Fibroblast of lung (primary cell): Measurements from ENCODE around the gene CTSC. TPM values are rescaled to one million over a fixed set of nuclear protein-coding genes. Genes with fewer than 3 reads are reported as not detected.
A peak's percentile ranks its signal among the peaks of the same experiment; 100 is the strongest.

Source experiments
- DNase-seq, 2 donors: peaks; one replicate each; pipeline versions ENCODE4 v3.0.0 to v3.0.0-alpha.2; 2010; ENCODE audit warnings: low read depth in 2 of 2
- H2AFZ ChIP-seq: 2 replicates; pipeline ENCODE4 v1.5.1; 2012; ENCODE audit warnings: low read length, control low read depth, inconsistent platforms
- H3K27ac ChIP-seq: 2 replicates; pipeline ENCODE4 v1.5.1; 2011; ENCODE audit warnings: low read length, control low read depth; ENCODE audit not compliant: insufficient read depth
- H3K27me3 ChIP-seq: 2 replicates; pipeline ENCODE4 v1.5.1; 2011; ENCODE audit warnings: mild to moderate bottlenecking, low read length; ENCODE audit not compliant: control insufficient read depth, insufficient read depth
- H3K36me3 ChIP-seq: 2 replicates; pipeline ENCODE4 v1.5.1; 2011; ENCODE audit warnings: low read length; ENCODE audit not compliant: control insufficient read depth, insufficient read depth
- H3K4me1 ChIP-seq: 2 replicates; pipeline ENCODE4 v1.5.1; 2011; ENCODE audit warnings: low read length; ENCODE audit not compliant: control insufficient read depth, insufficient read depth; ENCODE audit errors: extremely low read depth
- H3K4me2 ChIP-seq: 2 replicates; pipeline ENCODE4 v1.5.1; 2011; ENCODE audit warnings: low read length, control low read depth; ENCODE audit not compliant: insufficient read depth; ENCODE audit errors: extremely low read depth
- H3K4me3 ChIP-seq, 4 experiments: fragments of 200-600 bp in 1 of 4; sonication (generic) in 1 of 4; replicated peaks in 1 of 4; 2 replicates each; pipeline ENCODE4 v1.5.1; 2011 to 2016; ENCODE audit warnings: low read length in 4 of 4, low read depth in 3 of 4, mild to moderate bottlenecking in 3 of 4, control low read depth in 2 of 4, inconsistent platforms in 1 of 4, mixed read lengths in 1 of 4; ENCODE audit not compliant: insufficient read depth in 1 of 4; ENCODE audit errors: control extremely low read depth in 1 of 4
- H3K79me2 ChIP-seq: 2 replicates; pipeline ENCODE4 v1.5.1; 2012; ENCODE audit warnings: mild to moderate bottlenecking, low read length, inconsistent platforms; ENCODE audit not compliant: control insufficient read depth, insufficient read depth
- H3K9ac ChIP-seq: 2 replicates; pipeline ENCODE4 v1.5.1; 2011; ENCODE audit warnings: mild to moderate bottlenecking, low read length, control low read depth; ENCODE audit not compliant: insufficient read depth
- H3K9me3 ChIP-seq: 2 replicates; pipeline ENCODE4 v1.5.1; 2012; ENCODE audit warnings: low read depth, low read length; ENCODE audit not compliant: control insufficient read depth, insufficient read depth
- H4K20me1 ChIP-seq: 2 replicates; pipeline ENCODE4 v1.5.1; 2011; ENCODE audit warnings: low read length; ENCODE audit not compliant: control insufficient read depth, insufficient read depth; ENCODE audit errors: extremely low read depth
- EZH2 ChIP-seq: IDR thresholded peaks from 2 replicates; pipeline ENCODE4 v1.5.1; 2012; ENCODE audit warnings: low read length, control low read depth, mild to moderate bottlenecking; ENCODE audit errors: missing control alignments
- polyA plus RNA-seq, 2 donors: library from polyadenylated mRNA; depleted of rRNA in 1 of 2; stranded (reverse) in 1 of 2; unstranded in 1 of 2; fragments of >200 nt; gene quantifications; 2 replicates each; pipeline ENCODE4 v1.2.1, GENCODE V29; 2011 to 2012; ENCODE audit warnings: missing spikeins in 1 of 2
- total RNA-seq: library from RNA; depleted of rRNA; stranded (reverse); fragments of >200 nt; gene quantifications from 2 replicates; pipeline ENCODE4 v1.2.1, GENCODE V29; 2014
- TF ChIP-seq, protein P1 (sequence below), 2 donors: IDR thresholded peaks in 1 of 2; conservative IDR thresholded peaks in 1 of 2; 1 replicate in 1 of 2; 2 replicates in 1 of 2; pipeline ENCODE4 v1.5.1; 2011 to 2012; ENCODE audit warnings: low read length in 2 of 2, control low read depth in 1 of 2, inconsistent platforms in 1 of 2, low read depth in 1 of 2, mild to moderate bottlenecking in 1 of 2

CTSC gene
- total and polyA plus RNA-seq, 2 donors (not counting 1 experiment from before 2014, with no cell fraction given): 75.8 to 593 TPM

DNA sequence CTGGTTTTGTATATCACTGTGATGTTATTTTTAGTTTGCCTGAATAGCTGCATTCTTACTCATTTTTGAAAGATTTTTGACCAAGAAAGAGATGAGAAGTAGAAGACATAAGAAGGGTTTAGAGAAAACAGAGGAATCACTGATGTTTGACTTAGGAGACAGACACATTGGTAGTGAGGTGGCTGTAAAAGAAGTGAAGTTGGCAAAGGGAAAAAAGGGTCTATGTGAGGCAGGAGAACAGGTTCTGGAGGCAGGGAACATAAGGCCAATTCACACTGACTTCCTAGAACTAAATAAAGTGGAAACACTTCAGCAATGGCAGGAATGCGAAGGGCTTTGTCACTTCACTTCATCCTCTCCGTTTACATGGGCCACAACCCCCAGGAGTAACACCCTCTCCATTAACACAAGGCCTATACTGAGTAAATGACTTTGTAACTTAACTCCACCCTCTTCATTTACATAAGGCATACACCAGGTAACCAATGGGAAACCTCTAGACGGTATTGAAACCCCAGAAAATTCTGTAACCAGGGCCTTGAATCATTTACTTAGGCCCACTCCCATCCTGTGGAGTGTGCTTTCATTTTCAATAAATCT lies 36.5 kb downstream of the CTSC start:
- H2AFZ ChIP-seq: no peak overlapping the region
- no peaks in the 10 kb centered on the region for H3K79me2 ChIP-seq
- no peaks in the 10 kb centered on the region for H3K9me3 ChIP-seq
- no peak overlapping the region for H3K4me3 ChIP-seq
- no peak overlapping the region for H3K9ac ChIP-seq
- no peak overlapping the region for H3K4me2 ChIP-seq
- H3K27ac ChIP-seq: no peak overlapping the region
- no peaks in the 10 kb centered on the region for H3K27me3 ChIP-seq
- no peaks in the 10 kb centered on the region for H3K36me3 ChIP-seq
- DNase-seq: no peak
- H4K20me1 ChIP-seq: no peaks in the 10 kb centered on the region
- TF ChIP-seq EZH2: no peak
- TF ChIP-seq, protein P1, sequence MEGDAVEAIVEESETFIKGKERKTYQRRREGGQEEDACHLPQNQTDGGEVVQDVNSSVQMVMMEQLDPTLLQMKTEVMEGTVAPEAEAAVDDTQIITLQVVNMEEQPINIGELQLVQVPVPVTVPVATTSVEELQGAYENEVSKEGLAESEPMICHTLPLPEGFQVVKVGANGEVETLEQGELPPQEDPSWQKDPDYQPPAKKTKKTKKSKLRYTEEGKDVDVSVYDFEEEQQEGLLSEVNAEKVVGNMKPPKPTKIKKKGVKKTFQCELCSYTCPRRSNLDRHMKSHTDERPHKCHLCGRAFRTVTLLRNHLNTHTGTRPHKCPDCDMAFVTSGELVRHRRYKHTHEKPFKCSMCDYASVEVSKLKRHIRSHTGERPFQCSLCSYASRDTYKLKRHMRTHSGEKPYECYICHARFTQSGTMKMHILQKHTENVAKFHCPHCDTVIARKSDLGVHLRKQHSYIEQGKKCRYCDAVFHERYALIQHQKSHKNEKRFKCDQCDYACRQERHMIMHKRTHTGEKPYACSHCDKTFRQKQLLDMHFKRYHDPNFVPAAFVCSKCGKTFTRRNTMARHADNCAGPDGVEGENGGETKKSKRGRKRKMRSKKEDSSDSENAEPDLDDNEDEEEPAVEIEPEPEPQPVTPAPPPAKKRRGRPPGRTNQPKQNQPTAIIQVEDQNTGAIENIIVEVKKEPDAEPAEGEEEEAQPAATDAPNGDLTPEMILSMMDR (conservative IDR thresholded peaks at IDR 0.05 in 1 of 2, IDR thresholded peaks at IDR 0.05 in 1 of 2; ENCODE audit: low read depth in 1 of 2, low read length in 2 of 2): no peak
- no peaks in the 10 kb centered on the region for H3K4me1 ChIP-seq

DNA sequence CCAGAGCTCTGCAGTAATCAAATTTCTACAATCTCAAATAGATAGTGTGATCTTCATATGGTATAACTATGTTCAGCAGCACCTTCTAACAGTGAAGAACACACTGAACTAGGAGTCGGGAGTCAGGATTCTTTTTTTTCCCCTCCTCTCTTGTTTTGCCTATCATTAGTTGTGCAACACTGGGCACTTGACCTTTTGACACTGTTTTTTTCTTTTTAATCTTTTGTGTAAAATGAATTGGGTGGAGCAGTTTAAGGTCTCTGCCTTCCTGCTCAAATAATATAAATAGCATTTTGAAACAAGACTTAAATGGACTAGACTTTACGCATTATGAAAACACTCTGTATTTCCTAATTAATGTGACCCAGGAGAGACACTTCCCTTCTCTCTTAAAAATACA lies 39.7 kb downstream of the CTSC start:
- Histone ChIP-seq H3K4me2 (no peak overlapping the region), H3K4me3 (no peak overlapping the region), H3K9ac (no peak overlapping the region), H3K36me3 (no peaks in the 10 kb centered on the region), H4K20me1 (no peaks in the 10 kb centered on the region), H3K27ac (no peak overlapping the region), H3K79me2 (no peaks in the 10 kb centered on the region), H2AFZ (no peak overlapping the region), H3K4me1 (no peaks in the 10 kb centered on the region), H3K27me3 (no peaks in the 10 kb centered on the region), H3K9me3 (no peaks in the 10 kb centered on the region)
- no peak for DNase-seq
- TF ChIP-seq, protein P1 (conservative IDR thresholded peaks at IDR 0.05 in 1 of 2, IDR thresholded peaks at IDR 0.05 in 1 of 2; ENCODE audit: low read depth in 1 of 2, low read length in 2 of 2): no peak
- TF ChIP-seq EZH2: no peak

DNA sequence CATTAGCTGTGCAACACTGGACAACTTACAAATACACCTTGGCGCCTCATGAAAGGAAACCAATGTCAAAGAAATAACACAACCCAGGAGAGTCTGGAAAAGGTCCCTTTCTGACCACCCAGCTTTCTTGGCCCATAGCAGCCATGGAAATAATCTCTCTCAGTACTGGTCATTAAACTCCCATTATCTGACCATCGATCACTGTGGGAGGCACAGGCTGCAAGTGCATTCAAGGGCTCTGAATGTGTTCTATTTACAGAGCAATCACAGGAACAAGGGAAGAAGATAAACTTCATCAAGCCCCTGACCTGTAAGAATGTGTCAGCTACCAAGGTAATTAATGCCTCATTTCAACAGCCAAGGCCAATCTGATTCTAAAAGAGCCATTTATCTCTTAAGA lies 40.1 kb downstream of the CTSC start:
- H3K79me2 ChIP-seq: no peaks in the 10 kb centered on the region
- no peak overlapping the region for H3K4me2 ChIP-seq
- H3K27me3 ChIP-seq: no peaks in the 10 kb centered on the region
- no peak overlapping the region for H3K27ac ChIP-seq
- H3K9ac ChIP-seq: no peak overlapping the region
- no peaks in the 10 kb centered on the region for H4K20me1 ChIP-seq
- no peaks in the 10 kb centered on the region for H3K36me3 ChIP-seq
- H3K4me1 ChIP-seq: no peaks in the 10 kb centered on the region
- no peak overlapping the region for H3K4me3 ChIP-seq
- DNase-seq: peak in 1 of 2 donors; percentile 76
- no peak overlapping the region for H2AFZ ChIP-seq
- no peak for TF ChIP-seq EZH2
- TF ChIP-seq, protein P1 (conservative IDR thresholded peaks at IDR 0.05 in 1 of 2, IDR thresholded peaks at IDR 0.05 in 1 of 2; ENCODE audit: low read depth in 1 of 2, low read length in 2 of 2): no peak
- H3K9me3 ChIP-seq: no peaks in the 10 kb centered on the region
